Measurements from ENCODE around the gene EEFSEC.

DNA sequence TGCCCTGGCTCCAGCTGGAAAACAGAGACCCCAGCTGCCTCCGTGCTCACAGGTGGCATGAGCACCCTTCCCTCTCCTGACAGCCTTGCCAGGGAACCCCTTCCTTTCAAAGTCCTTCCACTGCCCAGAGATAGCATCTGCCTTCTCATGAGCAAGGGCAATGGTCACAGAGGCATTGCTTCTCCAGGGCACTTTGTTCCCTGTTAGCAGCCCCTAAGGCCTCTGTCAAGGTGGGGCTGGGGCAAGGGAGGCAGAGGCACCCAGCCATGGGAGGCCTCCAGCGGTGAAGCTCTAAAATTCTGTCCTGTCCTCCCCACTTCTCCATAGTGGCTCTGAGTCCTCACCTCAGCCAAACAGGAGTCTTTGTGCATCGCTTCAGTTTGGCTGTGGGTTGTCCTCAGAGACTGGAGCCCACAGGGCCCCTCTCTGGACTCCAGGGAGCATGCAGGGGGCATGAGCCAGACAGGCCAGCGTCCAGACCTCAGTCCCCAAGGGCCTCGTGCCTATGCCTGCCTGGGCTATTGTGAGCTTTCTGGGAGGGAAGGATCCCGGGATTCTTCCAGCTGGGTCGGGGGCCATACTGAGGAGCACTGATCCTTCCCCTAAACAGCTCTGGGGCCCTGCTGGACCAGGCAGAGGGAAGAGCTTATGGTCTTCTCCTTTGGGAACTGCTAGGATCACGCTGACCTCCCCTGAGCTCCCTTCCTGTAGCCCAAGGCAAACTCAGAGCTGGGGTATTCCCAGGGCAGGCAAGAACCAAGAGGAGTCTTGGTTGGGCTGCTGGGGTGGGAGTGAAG is 206.8 kb downstream of the EEFSEC start:
- no peak for TF ChIP-seq POLR2A (IDR thresholded peaks at IDR 0.05; ENCODE audit: low read depth, low read length)
- TF ChIP-seq POLR2AphosphoS5 (IDR thresholded peaks at IDR 0.05; ENCODE audit: low read depth, low read length): no peak

Measured in GM12892 (cell line).